ENCODE data around the gene RAB20. TPM values are rescaled to one million over a fixed set of nuclear protein-coding genes. Genes with fewer than 3 reads are reported as not detected.

Gene RAB20
- total RNA-seq, 1 donor from 2014 or later = 2.6 TPM

DNA sequence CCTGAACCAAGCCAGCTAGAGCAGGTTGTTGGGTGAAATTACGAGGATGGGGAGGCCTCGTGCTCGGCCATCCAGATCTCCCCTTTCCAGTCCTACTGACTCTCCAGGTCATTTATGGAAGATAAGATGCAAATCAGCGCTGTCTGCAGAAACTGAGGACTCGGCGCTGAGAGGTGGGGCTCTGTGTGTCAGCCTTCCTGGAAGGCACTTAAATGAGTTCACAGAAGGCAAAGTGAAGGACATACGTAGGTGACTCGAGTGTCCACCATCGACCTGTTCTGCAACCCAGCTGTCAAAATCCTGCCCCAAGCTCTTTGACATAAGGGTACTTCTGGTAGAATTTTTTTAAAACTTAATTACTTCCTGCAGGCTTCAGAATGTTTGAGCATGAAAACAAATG, 86.4 kb downstream of the RAB20 start:
- Histone ChIP-seq H3K36me3 (ENCODE audit: insufficient read depth, low read length) (peaks cover 58% of the 10 kb centered on the region), H3K9me3 (ENCODE audit: insufficient read depth, low read depth, low read length) (no peaks in the 10 kb centered on the region), H2AFZ (ENCODE audit: low read depth, low read length) (no peak overlapping the region), H3K4me2 (ENCODE audit: low read length) (no peak overlapping the region), H3K4me1 (ENCODE audit: insufficient read depth, low read length) (peaks cover 6% of the 10 kb centered on the region), H3K4me3 (ENCODE audit: insufficient read depth, low read depth, low read length) (no peak overlapping the region), H3K79me2 (ENCODE audit: insufficient read depth, low read length) (no peaks in the 10 kb centered on the region), H3K9ac (ENCODE audit: low read length) (no peak overlapping the region), H3K27me3 (ENCODE audit: insufficient read depth, low read length) (no peaks in the 10 kb centered on the region), H3K27ac (ENCODE audit: low read depth, low read length) (no peak overlapping the region), H4K20me1 (ENCODE audit: insufficient read depth, low read length) (peaks cover 74% of the 10 kb centered on the region)
- no peak for TF ChIP-seq EZH2 (IDR thresholded peaks at IDR 0.05; ENCODE audit: insufficient read depth, low read length)
- TF ChIP-seq, protein P1, sequence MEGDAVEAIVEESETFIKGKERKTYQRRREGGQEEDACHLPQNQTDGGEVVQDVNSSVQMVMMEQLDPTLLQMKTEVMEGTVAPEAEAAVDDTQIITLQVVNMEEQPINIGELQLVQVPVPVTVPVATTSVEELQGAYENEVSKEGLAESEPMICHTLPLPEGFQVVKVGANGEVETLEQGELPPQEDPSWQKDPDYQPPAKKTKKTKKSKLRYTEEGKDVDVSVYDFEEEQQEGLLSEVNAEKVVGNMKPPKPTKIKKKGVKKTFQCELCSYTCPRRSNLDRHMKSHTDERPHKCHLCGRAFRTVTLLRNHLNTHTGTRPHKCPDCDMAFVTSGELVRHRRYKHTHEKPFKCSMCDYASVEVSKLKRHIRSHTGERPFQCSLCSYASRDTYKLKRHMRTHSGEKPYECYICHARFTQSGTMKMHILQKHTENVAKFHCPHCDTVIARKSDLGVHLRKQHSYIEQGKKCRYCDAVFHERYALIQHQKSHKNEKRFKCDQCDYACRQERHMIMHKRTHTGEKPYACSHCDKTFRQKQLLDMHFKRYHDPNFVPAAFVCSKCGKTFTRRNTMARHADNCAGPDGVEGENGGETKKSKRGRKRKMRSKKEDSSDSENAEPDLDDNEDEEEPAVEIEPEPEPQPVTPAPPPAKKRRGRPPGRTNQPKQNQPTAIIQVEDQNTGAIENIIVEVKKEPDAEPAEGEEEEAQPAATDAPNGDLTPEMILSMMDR (IDR thresholded peaks at IDR 0.05; ENCODE audit: insufficient read depth, low read depth, low read length) = no peak
- H3K4me1 Mint-ChIP-seq (ENCODE audit: low read depth, unreplicated experiment) = peaks cover 10% of the 10 kb centered on the region
- no peak overlapping the region for H3K27ac Mint-ChIP-seq (ENCODE audit: unreplicated experiment)
- no peak overlapping the region for H3K4me3 Mint-ChIP-seq (ENCODE audit: unreplicated experiment)
- DNase-seq (ENCODE audit: low read depth) (no peak), FAIRE-seq (no peak)
- H3K9me3 Mint-ChIP-seq (ENCODE audit: unreplicated experiment) = no peaks in the 10 kb centered on the region
- H3K36me3 Mint-ChIP-seq (ENCODE audit: low read depth, unreplicated experiment) = peaks cover 53% of the 10 kb centered on the region
- H3K27me3 Mint-ChIP-seq (ENCODE audit: low read depth, unreplicated experiment) = no peaks in the 10 kb centered on the region

DNA sequence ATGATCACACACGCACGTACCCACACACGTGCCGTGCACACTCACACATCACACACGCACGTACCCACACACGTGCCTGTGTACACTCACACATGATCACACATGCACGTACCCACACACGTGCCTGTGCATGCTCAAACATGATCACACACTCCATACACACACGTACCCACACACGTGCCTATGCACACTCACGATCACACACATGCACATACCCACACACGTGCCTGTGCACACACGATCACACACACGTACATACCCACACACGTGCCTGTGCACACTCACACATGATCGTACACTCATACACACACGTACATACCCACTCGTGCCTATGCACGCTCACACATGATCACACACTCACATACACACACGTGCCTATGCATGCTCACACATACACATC, 86.8 kb downstream of the RAB20 start:
- Histone ChIP-seq H3K4me3 (ENCODE audit: insufficient read depth, low read depth, low read length) (no peak overlapping the region), H4K20me1 (ENCODE audit: insufficient read depth, low read length) (peaks cover 72% of the 10 kb centered on the region), H2AFZ (ENCODE audit: low read depth, low read length) (no peak overlapping the region), H3K9ac (ENCODE audit: low read length) (no peak overlapping the region), H3K27me3 (ENCODE audit: insufficient read depth, low read length) (no peaks in the 10 kb centered on the region), H3K9me3 (ENCODE audit: insufficient read depth, low read depth, low read length) (no peaks in the 10 kb centered on the region), H3K4me2 (ENCODE audit: low read length) (no peak overlapping the region), H3K27ac (ENCODE audit: low read depth, low read length) (no peak overlapping the region), H3K4me1 (ENCODE audit: insufficient read depth, low read length) (peaks cover 6% of the 10 kb centered on the region), H3K79me2 (ENCODE audit: insufficient read depth, low read length) (no peaks in the 10 kb centered on the region), H3K36me3 (ENCODE audit: insufficient read depth, low read length) (peaks cover 59% of the 10 kb centered on the region)
- H3K27ac Mint-ChIP-seq (ENCODE audit: unreplicated experiment) = no peak overlapping the region
- no peak overlapping the region for H3K4me3 Mint-ChIP-seq (ENCODE audit: unreplicated experiment)
- H3K36me3 Mint-ChIP-seq (ENCODE audit: low read depth, unreplicated experiment) = peaks cover 53% of the 10 kb centered on the region
- peaks cover 10% of the 10 kb centered on the region for H3K4me1 Mint-ChIP-seq (ENCODE audit: low read depth, unreplicated experiment)
- no peak for DNase-seq (ENCODE audit: low read depth)
- FAIRE-seq = no peak
- H3K9me3 Mint-ChIP-seq (ENCODE audit: unreplicated experiment) = no peaks in the 10 kb centered on the region
- H3K27me3 Mint-ChIP-seq (ENCODE audit: low read depth, unreplicated experiment) = no peaks in the 10 kb centered on the region
- TF ChIP-seq, protein P1 (IDR thresholded peaks at IDR 0.05; ENCODE audit: insufficient read depth, low read depth, low read length) = no peak
- no peak for TF ChIP-seq EZH2 (IDR thresholded peaks at IDR 0.05; ENCODE audit: insufficient read depth, low read length)

Other genes starting within 250 kb of the RAB20 start
- gene NAXD, start 53.8 kb upstream of the RAB20 start, total RNA-seq = 25.1 and 25.8 TPM in 2 replicates
- 44.1 and 51.4 TPM in 2 replicates for gene CARS2, start 144.4 kb upstream of the RAB20 start, total RNA-seq
- 10.0 and 11.8 TPM in 2 replicates for gene ING1, start 152.0 kb upstream of the RAB20 start, total RNA-seq

Measured in astrocyte (in vitro differentiated cells and primary cell).